Epithelial cell of proximal tubule (primary cell): ENCODE measurements around the gene VEGFB. TPM values are rescaled to one million over a fixed set of nuclear protein-coding genes. Genes with fewer than 3 reads are reported as not detected.

ENCODE experiments used
- DNase-seq: peaks from one replicate; pipeline ENCODE4 v3.0.0-alpha.2; 2011; ENCODE audit warnings: low read depth
- H3K4me3 ChIP-seq: 2 replicates; pipeline ENCODE4 v1.5.1; 2011; ENCODE audit warnings: low read depth, mild to moderate bottlenecking, low read length
- CTCF ChIP-seq: conservative IDR thresholded peaks from 2 replicates; pipeline ENCODE4 v1.5.1; 2012; ENCODE audit warnings: low read depth, mild to moderate bottlenecking, low read length
- total RNA-seq: library from RNA; depleted of rRNA; stranded (reverse); fragments of >200 nt; gene quantifications from 2 replicates; pipeline ENCODE4 v1.2.3, GENCODE V29; 2015

VEGFB gene
- total RNA-seq, 1 donor from 2014 or later, result 15.6 TPM

- H3K4me3 ChIP-seq, result peak overlapping the region; percentile 90
- TF ChIP-seq CTCF, result no peak
- no peak for DNase-seq
Measured at GRCh38 chr11:64247729-64248531, 13.5 kb downstream of the VEGFB start.

- DNase-seq, result no peak
- TF ChIP-seq CTCF, result no peak
- H3K4me3 ChIP-seq, result no peak overlapping the region
Measured at GRCh38 chr11:64248578-64248977, 14.2 kb downstream of the VEGFB start.

- no peak for DNase-seq
- TF ChIP-seq CTCF, result no peak
- H3K4me3 ChIP-seq, result no peak overlapping the region
Measured at GRCh38 chr11:64249038-64249437, 14.7 kb downstream of the VEGFB start.

GRCh38 chr11:64249563-64250414, 15.4 kb downstream of the VEGFB start:
- no peak for TF ChIP-seq CTCF

GRCh38 chr11:64250415-64251015, 16.1 kb downstream of the VEGFB start:
- H3K4me3 ChIP-seq, result peak overlapping the region; percentile 95
- no peak for DNase-seq
- TF ChIP-seq CTCF, result no peak

More at GRCh38 chr11:64249563-64250414, 15.4 kb downstream of the VEGFB start:
- DNase-seq, result no peak
- no peak overlapping the region for H3K4me3 ChIP-seq

- no peak for DNase-seq
- TF ChIP-seq CTCF, result peak; percentile 61
- H3K4me3 ChIP-seq, result peak within 1 kb of the TSS; percentile 95
Measured at GRCh38 chr11:64251016-64251752, 16.8 kb downstream of the VEGFB start, which contains the start of gene PLCB3. Gene PLCB3, plus strand, starts transcription at chr11:64251530. Its CDS starts 120 bp downstream, at chr11:64251650.
